GM12878 (cell line): ENCODE results near the gene S100A4. TPM values are rescaled to one million over a fixed set of nuclear protein-coding genes. Genes with fewer than 3 reads are reported as not detected.

Experiments used
- ATAC-seq: fragments of 200-7000 bp; cut with Tn5 transposase; 3 replicates; pipeline ENCODE4 v1.9.1; 2020; ENCODE audit warnings: mild to moderate bottlenecking, moderate library complexity
- BruUV-seq: library from RNA; stranded (reverse); fragments of 400-500 nt; replicated peaks from 2 replicates; lab custom pipeline; 2021; lab: Mats Ljungman, UMichigan
- CTCF ChIA-PET: fragments of 300-600 bp; sonication (Branson Sonifier 250); formaldehyde crosslinking; extraction: SDS; loops from one replicate; lab custom pipeline; 2021; ENCODE audit warnings: inconsistent platforms; lab: Yijun Ruan, JAX
- POLR2A ChIA-PET: fragments of 350-600 bp; formaldehyde crosslinking; extraction: SDS; loops from one replicate; lab custom pipeline; 2021; ENCODE audit warnings: inconsistent platforms; lab: Charles Lee
- RAD21 ChIA-PET: fragments of 300-600 bp; sonication (Branson Sonifier 250); formaldehyde crosslinking; loops from one replicate; lab custom pipeline; 2023; ENCODE audit warnings: antibody characterized with exemption; ENCODE audit not compliant: unreplicated experiment; lab: Charles Lee
- SMC1A ChIA-PET: fragments of 300-600 bp; sonication (Branson Sonifier 250); formaldehyde crosslinking; loops from one replicate; lab custom pipeline; 2023; ENCODE audit not compliant: unreplicated experiment, uncharacterized antibody; lab: Charles Lee
- DNase-seq: peaks from one replicate; pipeline ENCODE4 v3.0.0-alpha.2; 2011; ENCODE audit warnings: low read depth, low spot score
- FAIRE-seq: peaks from 3 replicates; lab custom pipeline; 2011; peaks lifted over from hg19 to GRCh38; lab: Jason Lieb, UNC
- H2AFZ ChIP-seq: 2 replicates; pipeline ENCODE4 v1.6.0; 2011; ENCODE audit warnings: low read depth, low read length, control low read depth; ENCODE audit not compliant: control insufficient read depth
- H3K27ac ChIP-seq: 2 replicates; pipeline ENCODE4 v1.5.1; 2011; ENCODE audit warnings: control low read depth; ENCODE audit not compliant: control insufficient read depth, insufficient read depth
- H3K27me3 ChIP-seq, 2 experiments: replicated peaks in 1 of 2; 2 replicates each; pipeline versions ENCODE4 v1.6.0 to v1.6.1; 2011; ENCODE audit warnings: low read length in 1 of 2; ENCODE audit not compliant: control insufficient read depth in 2 of 2, insufficient read depth in 2 of 2
- H3K36me3 ChIP-seq, 2 experiments: 2 replicates each; pipeline ENCODE4 v1.5.1; 2011; ENCODE audit warnings: low read length in 1 of 2; ENCODE audit not compliant: control insufficient read depth in 2 of 2, insufficient read depth in 2 of 2
- H3K4me1 ChIP-seq: 2 replicates; pipeline ENCODE4 v1.6.1; 2011; ENCODE audit warnings: mild to moderate bottlenecking, low read length, moderate library complexity, mixed read lengths; ENCODE audit not compliant: control insufficient read depth, insufficient read depth
- H3K4me2 ChIP-seq: 2 replicates; pipeline ENCODE4 v1.6.0; 2011; ENCODE audit warnings: control low read depth; ENCODE audit not compliant: control insufficient read depth, insufficient read depth
- H3K4me3 ChIP-seq: fragments of 200-600 bp; sonication (generic); 2 replicates; pipeline ENCODE4 v1.5.1; 2016
- H3K79me2 ChIP-seq: 2 replicates; pipeline ENCODE4 v1.6.0; 2011; ENCODE audit warnings: low read length; ENCODE audit not compliant: control insufficient read depth, insufficient read depth
- H3K9ac ChIP-seq: 2 replicates; pipeline ENCODE4 v1.8.0; 2011; ENCODE audit warnings: low read length, control low read depth, mixed read lengths; ENCODE audit not compliant: control insufficient read depth, insufficient read depth
- H3K9me3 ChIP-seq: replicated peaks from 3 replicates; pipeline ENCODE4 v1.5.1; 2011; ENCODE audit warnings: mild to moderate bottlenecking, low read length; ENCODE audit not compliant: control insufficient read depth, insufficient read depth
- H4K20me1 ChIP-seq: 2 replicates; pipeline ENCODE4 v1.6.0; 2011; ENCODE audit not compliant: control insufficient read depth, insufficient read depth
- PKNOX1 ChIP-seq: fragments of 450-650 bp; IDR thresholded peaks from 2 replicates; pipeline ENCODE4 v1.6.1; 2016; ENCODE audit warnings: mild to moderate bottlenecking
- PRDM15 ChIP-seq: fragments of 450-650 bp; formaldehyde crosslinking; IDR thresholded peaks from 2 replicates; pipeline ENCODE4 v1.4.0; 2020; ENCODE audit warnings: mild to moderate bottlenecking, moderate library complexity
- RAD51 ChIP-seq: fragments of 450-650 bp; IDR thresholded peaks from 2 replicates; pipeline ENCODE4 v1.6.1; 2016; ENCODE audit warnings: moderate library complexity, mild to moderate bottlenecking, inconsistent platforms
- ZZZ3 ChIP-seq: IDR thresholded peaks from 2 replicates; pipeline ENCODE4 v1.6.1; 2011; ENCODE audit warnings: low read depth; ENCODE audit not compliant: control insufficient read depth, insufficient read length
- WGBS: methylation state at CpG from one replicate; pipeline ENCODE4 v1.1.6; 2016; ENCODE audit warnings: low lambda C conversion rate; ENCODE audit not compliant: insufficient replicate concordance, insufficient coverage; ENCODE audit errors: missing lambda C conversion rate; 5-methylcytosine and 5-hydroxymethylcytosine counted together
- in situ Hi-C: fragments of 300-500 bp; cut with MboI; formaldehyde crosslinking; loops from 9 replicates; pipeline ENCODE4 v1.14.3; 2018; ENCODE audit warnings: mixed read lengths
- intact Hi-C: fragments of 100-400 bp; cut with micrococcal nuclease; formaldehyde crosslinking; loops from one replicate; pipeline ENCODE4 v1.14.2; 2022; ENCODE audit not compliant: unreplicated experiment
- polyA plus RNA-seq, 11 experiments: library from polyadenylated mRNA; depleted of rRNA in 4 of 11; unstranded in 6 of 11; stranded (reverse) in 5 of 11; fragments of >200 nt; fragmentation: Nextera tagmentation in 4 of 11; fragmentation: Illumina TruSeq in 1 of 11; extraction: Ambion mirVana in 4 of 11; extraction: Trizol in 1 of 11; gene quantifications; 1 replicate in 1 of 11; 2 replicates in 10 of 11; pipeline versions ENCODE4 v1.2.1 to v1.2.3, GENCODE V29; 2011 to 2016; ENCODE audit warnings: inconsistent platforms in 2 of 11, missing spikeins in 2 of 11, low read depth in 1 of 11
- total RNA-seq, 4 experiments: library from RNA; depleted of rRNA in 3 of 4; stranded (reverse); fragments of >200 nt in 3 of 4; fragmentation: Illumina TruSeq in 1 of 4; extraction: Trizol in 1 of 4; gene quantifications; 2 replicates each; pipeline versions ENCODE4 v1.2.1 to v1.2.3, GENCODE V29; 2013 to 2021
- TF ChIP-seq, protein P1 (sequence below): fragments of 450-650 bp; IDR thresholded peaks from 2 replicates; pipeline ENCODE4 v1.6.1; 2017; ENCODE audit warnings: antibody characterized with exemption, mild to moderate bottlenecking, moderate library complexity

The S100A4 gene
- total and polyA plus RNA-seq, 10 of the 15 experiments (the other 5 are each of a cell fraction or from before 2014, with no cell fraction given): 4.3 to 104 (median 27.3) TPM

DNA sequence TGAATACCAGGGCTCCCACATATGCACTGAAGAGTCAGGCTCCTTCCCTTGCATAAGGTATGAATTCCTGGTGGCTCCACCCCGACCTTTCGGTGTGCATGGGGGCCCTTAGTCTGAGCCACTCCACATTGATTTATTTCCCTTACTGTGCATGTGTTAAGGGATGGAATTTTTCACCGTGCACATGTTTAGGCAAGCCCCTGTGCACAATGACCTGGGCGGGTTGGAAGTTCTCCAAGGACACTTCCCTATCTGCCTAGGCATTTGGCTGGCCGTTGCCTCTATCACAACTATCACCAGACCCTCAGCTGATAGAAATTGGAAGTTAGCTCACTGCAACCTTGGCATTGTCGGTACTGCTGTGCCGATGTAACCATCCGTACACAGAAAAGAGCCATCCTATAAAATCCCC, 19.5 kb downstream of the S100A4 start:
- H3K9me3 ChIP-seq: no peaks in the 10 kb centered on the region
- in situ Hi-C loops (no loop called here), intact Hi-C loops (no loop called here)
- no peaks in the 10 kb centered on the region for H4K20me1 ChIP-seq
- no peak for FAIRE-seq
- ChIA-PET RAD21 (no interaction called here), CTCF (interaction anchor here (1.1 to 4.2 kb wide), 6 partner anchors 15 to 92 kb away, joined by 3 to 22 read pairs (median 6); no protein-coding TSS in a partner anchor), SMC1A (no interaction called here), POLR2A (interaction anchor here (2.4 kb wide), 1 partner anchor 9 kb away, joined by 7 read pairs; the partner anchor contains the start of gene S100A6)
- H3K4me1 ChIP-seq: no peaks in the 10 kb centered on the region
- 0 out of 4 replicates have a peak, but pooled peaks cover 0 to 3% of the 10 kb centered on the region in 2 experiments for H3K27me3 ChIP-seq
- 25% methylated on average over 8 of the region's 8 CpGs for WGBS
- no peak overlapping the region for H3K27ac ChIP-seq
- no peak for ATAC-seq
- DNase-seq: no peak
- no peaks in the 10 kb centered on the region for H3K36me3 ChIP-seq
- no peak for TF ChIP-seq PKNOX1
- no peak for TF ChIP-seq RAD51
- no peak for TF ChIP-seq PRDM15
- TF ChIP-seq, protein P1, sequence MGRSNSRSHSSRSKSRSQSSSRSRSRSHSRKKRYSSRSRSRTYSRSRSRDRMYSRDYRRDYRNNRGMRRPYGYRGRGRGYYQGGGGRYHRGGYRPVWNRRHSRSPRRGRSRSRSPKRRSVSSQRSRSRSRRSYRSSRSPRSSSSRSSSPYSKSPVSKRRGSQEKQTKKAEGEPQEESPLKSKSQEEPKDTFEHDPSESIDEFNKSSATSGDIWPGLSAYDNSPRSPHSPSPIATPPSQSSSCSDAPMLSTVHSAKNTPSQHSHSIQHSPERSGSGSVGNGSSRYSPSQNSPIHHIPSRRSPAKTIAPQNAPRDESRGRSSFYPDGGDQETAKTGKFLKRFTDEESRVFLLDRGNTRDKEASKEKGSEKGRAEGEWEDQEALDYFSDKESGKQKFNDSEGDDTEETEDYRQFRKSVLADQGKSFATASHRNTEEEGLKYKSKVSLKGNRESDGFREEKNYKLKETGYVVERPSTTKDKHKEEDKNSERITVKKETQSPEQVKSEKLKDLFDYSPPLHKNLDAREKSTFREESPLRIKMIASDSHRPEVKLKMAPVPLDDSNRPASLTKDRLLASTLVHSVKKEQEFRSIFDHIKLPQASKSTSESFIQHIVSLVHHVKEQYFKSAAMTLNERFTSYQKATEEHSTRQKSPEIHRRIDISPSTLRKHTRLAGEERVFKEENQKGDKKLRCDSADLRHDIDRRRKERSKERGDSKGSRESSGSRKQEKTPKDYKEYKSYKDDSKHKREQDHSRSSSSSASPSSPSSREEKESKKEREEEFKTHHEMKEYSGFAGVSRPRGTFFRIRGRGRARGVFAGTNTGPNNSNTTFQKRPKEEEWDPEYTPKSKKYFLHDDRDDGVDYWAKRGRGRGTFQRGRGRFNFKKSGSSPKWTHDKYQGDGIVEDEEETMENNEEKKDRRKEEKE: no peak
- no peak for TF ChIP-seq ZZZ3
- H3K9ac ChIP-seq: no peak overlapping the region
- no peak overlapping the region for H3K4me2 ChIP-seq
- no peak overlapping the region for H3K4me3 ChIP-seq
- H2AFZ ChIP-seq: no peak overlapping the region
- H3K79me2 ChIP-seq: no peaks in the 10 kb centered on the region
- no TSS peak for BruUV-seq
